HUES6 (cell line): Measurements from ENCODE around the gene SIGLECL1.

Experiments used
- H3K27ac ChIP-seq: 2 replicates; pipeline ENCODE4 v1.7.0; 2013; ENCODE audit warnings: low read depth, mild to moderate bottlenecking, low read length, inconsistent platforms
- H3K27me3 ChIP-seq: 2 replicates; pipeline ENCODE4 v1.6.1; 2013; ENCODE audit warnings: low read length; ENCODE audit not compliant: control insufficient read depth, insufficient read depth
- H3K36me3 ChIP-seq: 2 replicates; pipeline ENCODE4 v1.6.1; 2013; ENCODE audit warnings: low read length; ENCODE audit not compliant: control insufficient read depth, insufficient read depth
- H3K4me1 ChIP-seq: 2 replicates; pipeline ENCODE4 v1.6.1; 2013; ENCODE audit warnings: low read length; ENCODE audit not compliant: control insufficient read depth, insufficient read depth
- H3K4me3 ChIP-seq: 2 replicates; pipeline ENCODE4 v1.5.1; 2013; ENCODE audit warnings: low read depth, low read length
- H3K9ac ChIP-seq: one replicate; pipeline ENCODE4 v1.6.1; 2013; ENCODE audit warnings: mild to moderate bottlenecking, low read length
- H3K9me3 ChIP-seq: 2 replicates; pipeline ENCODE4 v1.6.1; 2013; ENCODE audit warnings: low read depth, low read length; ENCODE audit not compliant: control insufficient read depth, insufficient read depth

SIGLECL1 gene

GRCh38 chr19:51296336-51297093 is 45.6 kb downstream of the SIGLECL1 start:
- no peaks in the 10 kb centered on the region; the same call in 1 of the 2 replicates for H3K27me3 ChIP-seq
- peak overlapping the region; percentile 95 for H3K9ac ChIP-seq
- H3K27ac ChIP-seq = no peak overlapping the region
- no peaks in the 10 kb centered on the region; the same call in 1 of the 2 replicates for H3K36me3 ChIP-seq
- H3K9me3 ChIP-seq = no peaks in the 10 kb centered on the region
- no peak overlapping the region for H3K4me3 ChIP-seq
- H3K4me1 ChIP-seq = peaks cover 49% of the 10 kb centered on the region

GRCh38 chr19:51297406-51297805 is 46.5 kb downstream of the SIGLECL1 start:
- H3K4me3 ChIP-seq = no peak overlapping the region
- no peak overlapping the region for H3K27ac ChIP-seq
- peaks cover 44% of the 10 kb centered on the region for H3K4me1 ChIP-seq
- no peaks in the 10 kb centered on the region; the same call in 1 of the 2 replicates for H3K27me3 ChIP-seq
- H3K36me3 ChIP-seq = no peaks in the 10 kb centered on the region; the same call in 1 of the 2 replicates
- H3K9me3 ChIP-seq = no peaks in the 10 kb centered on the region
- no peak overlapping the region for H3K9ac ChIP-seq

- H3K27ac ChIP-seq = no peak overlapping the region
- no peaks in the 10 kb centered on the region; the same call in 1 of the 2 replicates for H3K36me3 ChIP-seq
- peaks cover 5% of the 10 kb centered on the region for H3K4me1 ChIP-seq
- no peaks in the 10 kb centered on the region for H3K27me3 ChIP-seq
- no peak overlapping the region for H3K4me3 ChIP-seq
- peaks cover 12% of the 10 kb centered on the region; the same call in 1 of the 2 replicates for H3K9me3 ChIP-seq
- H3K9ac ChIP-seq = no peak overlapping the region
These were observed 50.4 kb downstream of the SIGLECL1 start for GRCh38 chr19:51301266-51301665.

- Histone ChIP-seq H3K4me3 (no peak overlapping the region), H3K27ac (no peak overlapping the region), H3K9me3 (peaks cover 19% of the 10 kb centered on the region; the same call in 1 of the 2 replicates), H3K27me3 (no peaks in the 10 kb centered on the region), H3K9ac (no peak overlapping the region), H3K36me3 (no peaks in the 10 kb centered on the region; the same call in 1 of the 2 replicates), H3K4me1 (peaks cover 8% of the 10 kb centered on the region)
These were observed 54.6 kb downstream of the SIGLECL1 start for GRCh38 chr19:51305479-51305878.

GRCh38 chr19:51311351-51312257 is 60.7 kb downstream of the SIGLECL1 start, which contains the start of gene IGLON5:
TSS of gene IGLON5 (plus strand) at chr19:51311644. CDS start at chr19:51311848, 204 bp downstream.
- Histone ChIP-seq H3K4me1 (peaks cover 17% of the 10 kb centered on the region), H3K27ac (no peak within 1 kb of the TSS), H3K4me3 (peak within 1 kb of the TSS; percentile 65), H3K9me3 (peaks cover 12% of the 10 kb centered on the region), H3K9ac (peak within 1 kb of the TSS; percentile 57), H3K27me3 (no peaks in the 10 kb centered on the region), H3K36me3 (peaks cover 4% of the 10 kb centered on the region; the same call in 1 of the 2 replicates)

- Histone ChIP-seq H3K9me3 (peaks cover 5% of the 10 kb centered on the region), H3K36me3 (peaks cover 4% of the 10 kb centered on the region; the same call in 1 of the 2 replicates), H3K4me1 (peaks cover 19% of the 10 kb centered on the region), H3K27ac (no peak overlapping the region), H3K4me3 (no peak overlapping the region), H3K27me3 (no peaks in the 10 kb centered on the region), H3K9ac (no peak overlapping the region)
These were observed 65.8 kb downstream of the SIGLECL1 start for GRCh38 chr19:51316688-51317087.

GRCh38 chr19:51317376-51317775 is 66.5 kb downstream of the SIGLECL1 start:
- no peak overlapping the region for H3K9ac ChIP-seq

GRCh38 chr19:51317968-51318367 is 67.1 kb downstream of the SIGLECL1 start:
- H3K36me3 ChIP-seq = peaks cover 4% of the 10 kb centered on the region; the same call in 1 of the 2 replicates
- no peak overlapping the region for H3K4me3 ChIP-seq
- H3K27me3 ChIP-seq = no peaks in the 10 kb centered on the region
- H3K9ac ChIP-seq = no peak overlapping the region
- H3K27ac ChIP-seq = no peak overlapping the region
- peaks cover 14% of the 10 kb centered on the region for H3K4me1 ChIP-seq
- H3K9me3 ChIP-seq = peaks cover 5% of the 10 kb centered on the region

More at GRCh38 chr19:51317376-51317775, 66.5 kb downstream of the SIGLECL1 start:
- Histone ChIP-seq H3K4me3 (no peak overlapping the region), H3K36me3 (peaks cover 4% of the 10 kb centered on the region; the same call in 1 of the 2 replicates), H3K4me1 (peaks cover 19% of the 10 kb centered on the region), H3K9me3 (peaks cover 5% of the 10 kb centered on the region), H3K27ac (no peak overlapping the region), H3K27me3 (no peaks in the 10 kb centered on the region)
